HepG2 (cell line): Measurements from ENCODE around the gene RPL41. TPM values are rescaled to one million over a fixed set of nuclear protein-coding genes. Genes with fewer than 3 reads are reported as not detected.

Experiments
- FLYWCH1 ChIP-seq: sonication (generic); formaldehyde crosslinking; IDR thresholded peaks from 2 replicates; pipeline ENCODE4 v1.8.1; 2023; ENCODE audit warnings: mild to moderate bottlenecking, missing genetic modification reagents
- HDAC2 ChIP-seq: sonication (generic); formaldehyde crosslinking; IDR thresholded peaks from 2 replicates; pipeline ENCODE4 v1.4.0; 2020; ENCODE audit warnings: missing genetic modification reagents
- HMGA1 ChIP-seq: sonication (generic); formaldehyde crosslinking; conservative IDR thresholded peaks from 2 replicates; pipeline ENCODE4 v1.4.0; 2020; ENCODE audit warnings: missing genetic modification reagents
- HNF4A ChIP-seq: sonication (generic); formaldehyde crosslinking; IDR thresholded peaks from 2 replicates; pipeline ENCODE4 v1.4.0; 2020; ENCODE audit warnings: missing genetic modification reagents
- IRF2 ChIP-seq: IDR thresholded peaks from 2 replicates; pipeline ENCODE4 v1.6.1; 2018; ENCODE audit warnings: missing genetic modification reagents, missing compliant biosample characterization
- JUNB ChIP-seq: sonication (generic); formaldehyde crosslinking; IDR thresholded peaks from 2 replicates; pipeline ENCODE4 v1.8.0; 2022; ENCODE audit warnings: missing genetic modification reagents, mild to moderate bottlenecking, borderline replicate concordance
- KMT2B ChIP-seq: IDR thresholded peaks from 2 replicates; pipeline ENCODE4 v1.6.1; 2016; ENCODE audit warnings: missing genetic modification reagents, missing compliant biosample characterization
- MAFK ChIP-seq, 2 experiments: IDR thresholded peaks in 1 of 2; conservative IDR thresholded peaks in 1 of 2; 2 replicates each; pipeline ENCODE4 v1.6.1; 2011; ENCODE audit warnings: improper control_type of control experiment in 2 of 2, low read length in 2 of 2
- MED1 ChIP-seq: sonication (generic); formaldehyde crosslinking; IDR thresholded peaks from 2 replicates; pipeline ENCODE4 v1.4.0; 2020; ENCODE audit warnings: missing genetic modification reagents
- MXI1 ChIP-seq: IDR thresholded peaks from 3 replicates; pipeline ENCODE4 v1.6.1; 2012; ENCODE audit warnings: low read depth, low read length, inconsistent platforms, borderline replicate concordance
- NFIB ChIP-seq: sonication (generic); formaldehyde crosslinking; IDR thresholded peaks from 2 replicates; pipeline ENCODE4 v1.9.0; 2021; ENCODE audit warnings: missing genetic modification reagents, mild to moderate bottlenecking, borderline replicate concordance
- POLR2A ChIP-seq, 2 experiments: IDR thresholded peaks; 2 replicates each; pipeline ENCODE4 v1.6.1; 2011; ENCODE audit warnings: low read depth in 2 of 2, low read length in 2 of 2, mild to moderate bottlenecking in 1 of 2, moderate library complexity in 1 of 2; ENCODE audit not compliant: insufficient read depth in 1 of 2
- PRMT3 ChIP-seq: sonication (generic); formaldehyde crosslinking; IDR thresholded peaks from 2 replicates; pipeline ENCODE4 v1.8.1; 2022; ENCODE audit warnings: low read depth, mild to moderate bottlenecking, moderate library complexity, missing genetic modification reagents, borderline replicate concordance
- RFX5 ChIP-seq: IDR thresholded peaks from 2 replicates; pipeline ENCODE4 v1.6.1; 2011; ENCODE audit warnings: low read depth, low read length, improper control_type of control experiment
- SAP130 ChIP-seq: IDR thresholded peaks from 2 replicates; pipeline ENCODE4 v1.6.1; 2016; ENCODE audit warnings: low read depth
- STAG1 ChIP-seq: sonication (generic); formaldehyde crosslinking; IDR thresholded peaks from 2 replicates; pipeline ENCODE4 v1.4.0; 2020; ENCODE audit warnings: missing genetic modification reagents
- ZBTB3 ChIP-seq: sonication (generic); formaldehyde crosslinking; IDR thresholded peaks from 2 replicates; pipeline ENCODE4 v1.4.0; 2020; ENCODE audit warnings: low read depth, mild to moderate bottlenecking, moderate library complexity, missing genetic modification reagents, borderline replicate concordance
- ZFP36 ChIP-seq: fragments of 150-350 bp; IDR thresholded peaks from 2 replicates; pipeline ENCODE4 v1.6.1; 2018; ENCODE audit warnings: borderline replicate concordance, low read length, low read depth; ENCODE audit not compliant: partially characterized antibody
- ZNF260 ChIP-seq: sonication (generic); formaldehyde crosslinking; IDR thresholded peaks from 2 replicates; pipeline ENCODE4 v1.4.0; 2020; ENCODE audit warnings: missing genetic modification reagents, low read depth, mild to moderate bottlenecking, borderline replicate concordance
- ZNF383 ChIP-seq: sonication (generic); formaldehyde crosslinking; IDR thresholded peaks from 2 replicates; pipeline ENCODE4 v1.4.0; 2020; ENCODE audit warnings: missing genetic modification reagents, mild to moderate bottlenecking, borderline replicate concordance
- ZNF431 ChIP-seq: sonication (generic); formaldehyde crosslinking; IDR thresholded peaks from 2 replicates; pipeline ENCODE4 v1.9.0; 2022; ENCODE audit warnings: missing genetic modification reagents, low read depth, mild to moderate bottlenecking, borderline replicate concordance
- ZNF644 ChIP-seq: IDR thresholded peaks from 2 replicates; pipeline ENCODE4 v1.6.1; 2016; ENCODE audit warnings: low read depth
- ZNF660 ChIP-seq: sonication (generic); formaldehyde crosslinking; IDR thresholded peaks from 2 replicates; pipeline ENCODE4 v1.5.1; 2020; ENCODE audit warnings: mild to moderate bottlenecking, low read depth, missing genetic modification reagents, borderline replicate concordance
- ZNF781 ChIP-seq: sonication (generic); formaldehyde crosslinking; IDR thresholded peaks from 2 replicates; pipeline ENCODE4 v1.5.1; 2020; ENCODE audit warnings: borderline replicate concordance, mild to moderate bottlenecking, missing genetic modification reagents; ENCODE audit errors: not compliant biosample characterization
- polyA plus RNA-seq, 8 experiments: library from polyadenylated mRNA; depleted of rRNA in 3 of 8; stranded (reverse) in 7 of 8; unstranded in 1 of 8; fragments of >200 nt; fragmentation: Illumina TruSeq in 4 of 8; extraction: Trizol in 4 of 8; gene quantifications; 2 replicates each; pipeline versions ENCODE4 v1.2.1 to v1.2.3, GENCODE V29; 2011 to 2016; ENCODE audit warnings: low read depth in 4 of 8, missing spikeins in 1 of 8, mixed read lengths in 1 of 8; ENCODE audit not compliant: insufficient read depth in 1 of 8
- total RNA-seq, 5 experiments: library from RNA; depleted of rRNA; stranded (reverse); fragments of >200 nt; fragmentation: Illumina TruSeq; extraction: Trizol; gene quantifications; 2 replicates each; pipeline ENCODE4 v1.2.3, GENCODE V29; 2016; ENCODE audit warnings: low read depth in 1 of 5
- TF ChIP-seq, protein P1 (sequence below): sonication (generic); formaldehyde crosslinking; IDR thresholded peaks from 2 replicates; pipeline ENCODE4 v1.8.1; 2022; ENCODE audit warnings: mild to moderate bottlenecking, missing genetic modification reagents
- TF ChIP-seq, protein P2 (sequence below): sonication (generic); formaldehyde crosslinking; IDR thresholded peaks from 2 replicates; pipeline ENCODE4 v1.5.1; 2020; ENCODE audit warnings: missing genetic modification reagents, mild to moderate bottlenecking, borderline replicate concordance
- TF ChIP-seq, protein P3 (sequence below): fragments of 450-650 bp; IDR thresholded peaks from 2 replicates; pipeline ENCODE4 v1.6.1; 2016

Gene RPL41
- total and polyA plus RNA-seq, 2 of the 13 experiments (the other 11 are each of a cell fraction or from before 2014, with no cell fraction given): 4,012 to 7,670 TPM

DNA sequence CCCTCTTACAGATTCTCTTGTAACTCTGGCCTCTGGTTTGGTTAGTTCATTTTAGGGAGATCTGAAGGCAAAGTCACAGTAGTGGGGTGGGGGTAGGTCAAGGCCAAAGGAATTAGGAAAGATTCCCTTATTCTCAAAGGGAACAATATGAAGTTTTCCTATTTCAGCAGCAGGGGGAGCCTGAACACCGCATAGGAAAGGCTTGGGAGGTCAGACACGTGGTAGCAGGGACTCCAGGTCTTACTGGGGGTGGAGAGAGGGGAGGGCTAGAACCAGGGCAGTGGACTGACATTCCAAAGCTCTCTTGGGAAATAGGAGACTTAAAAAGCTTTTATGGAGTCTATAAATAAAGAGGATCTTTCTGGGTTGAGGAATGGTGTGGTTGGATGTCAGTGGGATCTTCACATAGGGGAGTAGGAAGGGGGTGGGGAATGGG, 2.9 kb downstream of the RPL41 start (continued):
- no peak for TF ChIP-seq NFIB (CRISPR knock-in tag)
- TF ChIP-seq ZNF644 (CRISPR knock-in tag): no peak
- TF ChIP-seq STAG1 (CRISPR knock-in tag): peak; percentile 85
- TF ChIP-seq RFX5: no peak
- no peak for TF ChIP-seq ZNF260 (CRISPR knock-in tag)
- no peak for TF ChIP-seq ZNF660 (CRISPR knock-in tag)
- TF ChIP-seq, protein P1, sequence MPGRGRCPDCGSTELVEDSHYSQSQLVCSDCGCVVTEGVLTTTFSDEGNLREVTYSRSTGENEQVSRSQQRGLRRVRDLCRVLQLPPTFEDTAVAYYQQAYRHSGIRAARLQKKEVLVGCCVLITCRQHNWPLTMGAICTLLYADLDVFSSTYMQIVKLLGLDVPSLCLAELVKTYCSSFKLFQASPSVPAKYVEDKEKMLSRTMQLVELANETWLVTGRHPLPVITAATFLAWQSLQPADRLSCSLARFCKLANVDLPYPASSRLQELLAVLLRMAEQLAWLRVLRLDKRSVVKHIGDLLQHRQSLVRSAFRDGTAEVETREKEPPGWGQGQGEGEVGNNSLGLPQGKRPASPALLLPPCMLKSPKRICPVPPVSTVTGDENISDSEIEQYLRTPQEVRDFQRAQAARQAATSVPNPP (CRISPR knock-in tag): no peak
- TF ChIP-seq, protein P2, sequence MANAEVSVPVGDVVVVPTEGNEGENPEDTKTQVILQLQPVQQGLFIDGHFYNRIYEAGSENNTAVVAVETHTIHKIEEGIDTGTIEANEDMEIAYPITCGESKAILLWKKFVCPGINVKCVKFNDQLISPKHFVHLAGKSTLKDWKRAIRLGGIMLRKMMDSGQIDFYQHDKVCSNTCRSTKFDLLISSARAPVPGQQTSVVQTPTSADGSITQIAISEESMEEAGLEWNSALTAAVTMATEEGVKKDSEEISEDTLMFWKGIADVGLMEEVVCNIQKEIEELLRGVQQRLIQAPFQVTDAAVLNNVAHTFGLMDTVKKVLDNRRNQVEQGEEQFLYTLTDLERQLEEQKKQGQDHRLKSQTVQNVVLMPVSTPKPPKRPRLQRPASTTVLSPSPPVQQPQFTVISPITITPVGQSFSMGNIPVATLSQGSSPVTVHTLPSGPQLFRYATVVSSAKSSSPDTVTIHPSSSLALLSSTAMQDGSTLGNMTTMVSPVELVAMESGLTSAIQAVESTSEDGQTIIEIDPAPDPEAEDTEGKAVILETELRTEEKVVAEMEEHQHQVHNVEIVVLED (CRISPR knock-in tag): no peak
- TF ChIP-seq POLR2A (IDR thresholded peaks at IDR 0.05; ENCODE audit: insufficient read depth in 1 of 2, low read depth in 2 of 2, low read length in 2 of 2): no peak
- TF ChIP-seq ZFP36: no peak
- TF ChIP-seq ZNF781 (CRISPR knock-in tag): no peak
- no peak for TF ChIP-seq MAFK (conservative IDR thresholded peaks at IDR 0.05 in 1 of 2, IDR thresholded peaks at IDR 0.05 in 1 of 2; ENCODE audit: low read length in 2 of 2)
- TF ChIP-seq FLYWCH1 (CRISPR knock-in tag): no peak
- no peak for TF ChIP-seq PRMT3
- no peak for TF ChIP-seq HMGA1 (CRISPR knock-in tag)
- TF ChIP-seq ZNF383: no peak
- TF ChIP-seq ZBTB3 (CRISPR knock-in tag): no peak
- TF ChIP-seq MED1 (CRISPR knock-in tag): 0 out of 2 replicates have a peak, but pooled peaks have one; percentile 12
- TF ChIP-seq, protein P3, sequence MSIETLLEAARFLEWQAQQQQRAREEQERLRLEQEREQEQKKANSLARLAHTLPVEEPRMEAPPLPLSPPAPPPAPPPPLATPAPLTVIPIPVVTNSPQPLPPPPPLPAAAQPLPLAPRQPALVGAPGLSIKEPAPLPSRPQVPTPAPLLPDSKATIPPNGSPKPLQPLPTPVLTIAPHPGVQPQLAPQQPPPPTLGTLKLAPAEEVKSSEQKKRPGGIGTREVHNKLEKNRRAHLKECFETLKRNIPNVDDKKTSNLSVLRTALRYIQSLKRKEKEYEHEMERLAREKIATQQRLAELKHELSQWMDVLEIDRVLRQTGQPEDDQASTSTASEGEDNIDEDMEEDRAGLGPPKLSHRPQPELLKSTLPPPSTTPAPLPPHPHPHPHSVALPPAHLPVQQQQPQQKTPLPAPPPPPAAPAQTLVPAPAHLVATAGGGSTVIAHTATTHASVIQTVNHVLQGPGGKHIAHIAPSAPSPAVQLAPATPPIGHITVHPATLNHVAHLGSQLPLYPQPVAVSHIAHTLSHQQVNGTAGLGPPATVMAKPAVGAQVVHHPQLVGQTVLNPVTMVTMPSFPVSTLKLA: peak; percentile 82
- no peak for TF ChIP-seq IRF2
- TF ChIP-seq MXI1: peak; percentile 96; the same call in 2 of the 3 replicates
- no peak for TF ChIP-seq HDAC2 (CRISPR knock-in tag)
- peak; percentile 93 for TF ChIP-seq SAP130 (CRISPR knock-in tag)
- TF ChIP-seq KMT2B (CRISPR knock-in tag): no peak
- peak; percentile 25 for TF ChIP-seq HNF4A
- no peak for TF ChIP-seq JUNB (CRISPR knock-in tag)
- no peak for TF ChIP-seq ZNF431 (CRISPR knock-in tag)
